ENCODE data around the gene HARS1.
"Not testable (repeated sequence)": the region's sequence is repeated elsewhere in the genome, so short reads cannot be mapped to it uniquely, and the experiment has no call there.

The HARS1 gene

GRCh38 chr5:140690941-140691924, at the start of gene HARS1, which contains the start of gene HARS2:
Gene HARS1, minus strand, starts transcription at chr5:140691370. Its CDS starts 66 bp downstream, at chr5:140691304.
Gene HARS2, plus strand, starts transcription at chr5:140691455. Its CDS starts 194 bp downstream, at chr5:140691649.
- peak; percentile 87 for DNase-seq

DNA sequence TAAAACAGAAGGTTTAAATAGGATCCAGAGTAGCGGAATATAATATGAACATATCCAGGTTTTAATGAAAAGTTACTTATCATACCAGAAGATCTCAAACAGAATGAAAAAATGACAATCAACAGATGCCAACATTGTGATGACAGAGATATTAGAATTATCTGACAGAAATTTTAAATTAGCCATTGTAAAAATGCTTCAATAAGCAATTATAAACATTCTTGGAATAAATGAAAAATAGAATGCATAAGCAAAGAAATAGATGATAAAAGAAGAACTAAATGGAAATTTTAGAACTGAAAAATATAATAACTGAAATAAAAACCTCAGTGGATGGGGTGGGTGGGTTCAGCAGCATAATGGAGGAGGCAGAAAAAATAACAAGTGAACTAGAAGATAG, 46.3 kb upstream of the HARS1 start:
- no peak for DNase-seq

DNA sequence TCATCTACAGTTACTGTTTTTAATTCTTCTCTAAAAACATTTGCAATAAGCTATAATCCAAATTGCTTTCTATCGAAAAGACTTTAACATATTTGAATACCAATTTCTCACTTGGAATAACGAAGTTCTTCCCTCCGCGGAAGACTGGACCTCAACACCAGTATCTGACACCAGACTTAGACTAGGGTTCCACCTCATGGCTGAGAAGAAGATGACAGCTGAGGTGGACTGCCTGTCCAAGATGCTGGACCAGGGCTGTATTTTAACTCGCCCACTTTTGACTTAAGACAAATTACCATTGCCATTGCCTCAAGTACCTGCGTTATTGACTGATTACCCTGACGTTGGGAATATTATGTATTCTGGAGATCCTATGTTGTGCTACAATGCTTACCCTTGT, 43.2 kb upstream of the HARS1 start:
- peak; percentile 15 for DNase-seq

- no peak for DNase-seq
These were observed 41.9 kb upstream of the HARS1 start for GRCh38 chr5:140733098-140733497.

GRCh38 chr5:140725799-140726471, 34.8 kb upstream of the HARS1 start:
- DNase-seq = peak; percentile 78

- not testable (repeated sequence) for DNase-seq
These were observed 30.2 kb upstream of the HARS1 start for GRCh38 chr5:140721395-140721794.

DNA sequence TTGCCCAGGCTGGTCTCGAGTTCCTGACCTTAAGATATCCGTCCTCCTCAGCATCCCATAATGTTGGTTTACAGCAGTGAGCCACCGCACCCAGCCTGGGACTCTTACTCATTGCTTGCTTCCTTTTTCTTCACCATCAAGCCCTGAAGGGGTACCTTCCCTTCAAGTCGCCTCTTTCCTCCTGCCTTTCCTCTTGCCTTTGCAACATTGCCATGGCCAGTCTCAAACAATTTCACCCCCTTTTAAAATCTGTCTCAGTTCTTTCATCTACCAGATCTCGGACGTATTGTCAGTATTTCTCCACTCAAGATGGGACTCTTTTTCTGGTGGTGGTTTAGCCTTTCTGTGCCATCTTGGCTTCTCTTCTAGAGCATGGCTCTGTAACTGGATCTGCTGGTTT, 29.6 kb upstream of the HARS1 start:
- not testable (repeated sequence) for DNase-seq

- DNase-seq = no peak
These were observed 27.1 kb upstream of the HARS1 start for GRCh38 chr5:140718266-140718592.

GRCh38 chr5:140716238-140716637, 25.1 kb upstream of the HARS1 start:
- DNase-seq = not testable (repeated sequence)

DNA sequence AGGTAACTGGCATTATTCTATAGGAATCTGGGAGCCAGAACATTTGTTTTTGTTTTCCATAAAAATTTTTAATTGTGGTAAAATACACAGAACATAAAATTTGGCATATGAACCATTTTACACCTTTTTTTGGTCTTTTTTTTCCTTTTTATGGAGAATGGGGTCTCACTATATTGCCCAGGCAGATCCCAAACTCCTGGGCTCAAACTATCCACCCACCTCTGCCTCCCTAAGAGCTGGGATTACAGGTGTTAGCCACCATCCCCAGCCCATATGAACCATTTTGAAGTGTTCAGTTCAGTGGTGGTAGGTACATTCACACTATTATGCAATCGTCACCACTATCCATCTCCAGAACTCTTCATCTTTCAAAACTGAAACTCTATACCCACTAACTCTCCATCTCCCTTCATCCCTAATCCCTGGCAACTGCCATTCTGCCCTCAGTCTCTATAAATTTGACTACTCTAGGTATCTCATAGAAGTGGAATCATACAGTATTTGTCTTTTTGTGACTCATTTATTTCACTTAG, 22.5 kb upstream of the HARS1 start:
- no peak for DNase-seq

DNA sequence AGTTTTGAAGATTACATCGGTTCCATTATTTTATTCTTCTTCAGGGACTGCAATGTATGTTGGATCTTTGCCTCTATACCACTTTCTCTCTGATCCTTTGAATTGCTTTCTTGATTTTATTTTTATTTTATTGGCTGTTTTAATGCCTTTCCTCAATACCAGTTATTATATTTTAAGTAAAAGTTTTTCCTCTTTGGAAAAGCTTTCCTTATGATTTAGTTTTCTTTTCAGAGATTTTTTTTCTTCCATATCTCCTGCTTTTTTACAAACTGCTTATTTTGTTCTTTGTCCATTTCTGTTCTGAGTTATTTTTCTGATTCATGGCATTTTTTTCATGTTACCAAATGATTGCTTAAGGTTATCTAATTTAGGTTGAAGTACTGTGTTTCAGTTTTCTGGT, 20.6 kb upstream of the HARS1 start:
- DNase-seq = no peak

GRCh38 chr5:140710899-140711552, 19.9 kb upstream of the HARS1 start:
- peak; percentile 95 for DNase-seq

DNA sequence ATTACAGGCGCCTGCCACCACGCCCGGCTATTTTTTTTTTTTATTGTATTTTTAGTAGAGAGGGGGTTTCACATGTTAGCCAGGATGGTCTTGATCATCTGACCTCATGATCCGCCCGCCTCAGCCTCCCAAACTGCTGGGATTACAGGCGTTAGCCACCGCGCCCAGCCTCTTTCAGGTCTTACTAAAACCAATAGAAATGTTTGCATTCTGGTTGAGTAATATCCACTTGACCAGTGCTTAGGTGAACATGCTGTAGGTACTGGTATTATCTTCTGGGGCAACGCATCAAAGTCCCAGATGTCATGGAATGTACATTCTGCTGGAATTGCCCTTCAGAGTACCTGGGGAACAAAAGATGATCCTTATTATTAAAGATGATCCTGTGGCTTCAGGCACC, 17.6 kb upstream of the HARS1 start:
- DNase-seq = not testable (repeated sequence)

DNA sequence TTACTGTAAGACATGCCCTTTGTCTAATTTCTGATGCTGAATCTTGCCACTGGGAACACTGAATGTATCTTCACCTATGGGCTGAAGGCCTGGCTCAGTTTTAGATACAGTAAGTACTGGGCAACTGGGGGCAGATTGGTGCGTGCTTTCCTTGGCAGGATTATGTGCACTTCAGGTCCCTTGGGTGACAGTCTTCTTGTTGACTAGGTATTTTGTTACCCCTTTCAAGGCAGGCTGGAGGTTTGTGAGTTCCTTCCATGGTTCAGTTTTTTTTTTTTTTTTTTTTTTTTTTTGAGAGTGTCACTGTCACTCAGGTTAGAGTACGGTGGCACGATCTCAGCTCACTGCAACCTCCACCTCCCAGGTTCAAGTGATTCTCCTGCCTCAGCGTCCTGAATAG, 16.6 kb upstream of the HARS1 start:
- no peak for DNase-seq

DNA sequence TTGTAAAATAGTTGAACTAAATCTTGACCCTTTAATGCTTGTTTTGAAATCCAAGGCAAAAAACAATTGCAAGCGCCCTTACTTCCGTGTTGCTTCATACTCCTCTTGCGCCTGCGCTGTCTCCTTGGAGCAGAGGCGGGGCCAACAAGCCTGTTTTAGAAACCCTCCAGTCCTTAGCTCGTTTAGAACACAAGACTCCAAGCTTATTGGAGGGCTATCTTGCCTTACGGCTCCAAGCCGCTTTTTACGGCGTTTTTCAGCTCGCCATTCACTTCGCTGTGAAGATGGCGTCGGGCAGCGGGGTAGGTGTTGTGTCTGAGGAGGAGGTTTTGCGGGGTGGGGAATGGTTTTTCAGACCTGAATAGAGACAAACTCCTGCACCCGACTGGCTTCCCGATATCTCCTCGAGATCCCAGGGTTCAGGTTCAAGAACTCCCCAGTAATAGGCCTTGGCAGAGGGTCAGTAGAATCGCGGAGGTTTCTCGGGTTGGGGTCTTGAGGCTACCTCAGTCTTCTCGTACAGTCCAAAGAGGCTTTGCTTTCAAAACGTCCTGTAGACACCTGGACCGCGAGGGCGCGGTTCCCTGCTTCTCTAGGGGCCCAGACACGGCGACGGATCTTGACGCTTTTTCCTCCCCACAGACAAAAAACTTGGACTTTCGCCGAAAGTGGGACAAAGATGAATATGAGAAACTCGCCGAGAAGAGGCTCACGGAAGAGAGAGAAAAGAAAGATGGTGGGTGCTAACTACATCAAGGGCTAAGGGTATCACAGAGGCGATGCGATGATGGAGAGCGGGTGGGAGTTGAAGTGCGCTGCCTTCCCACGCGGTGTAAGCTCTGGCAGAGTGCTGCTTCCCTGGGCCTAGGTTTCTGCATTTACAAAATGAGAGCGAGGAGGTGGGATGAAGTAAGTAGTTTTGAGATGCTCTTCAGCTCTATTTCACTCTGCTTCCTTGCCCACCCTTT, 9.3 kb upstream of the HARS1 start, which contains the start of gene ZMAT2:
Gene ZMAT2 (plus strand): TSS at position 271 of the 968 bp plus-strand sequence. CDS start 14 bp downstream, at position 285.
- peak; percentile 96 for DNase-seq

DNA sequence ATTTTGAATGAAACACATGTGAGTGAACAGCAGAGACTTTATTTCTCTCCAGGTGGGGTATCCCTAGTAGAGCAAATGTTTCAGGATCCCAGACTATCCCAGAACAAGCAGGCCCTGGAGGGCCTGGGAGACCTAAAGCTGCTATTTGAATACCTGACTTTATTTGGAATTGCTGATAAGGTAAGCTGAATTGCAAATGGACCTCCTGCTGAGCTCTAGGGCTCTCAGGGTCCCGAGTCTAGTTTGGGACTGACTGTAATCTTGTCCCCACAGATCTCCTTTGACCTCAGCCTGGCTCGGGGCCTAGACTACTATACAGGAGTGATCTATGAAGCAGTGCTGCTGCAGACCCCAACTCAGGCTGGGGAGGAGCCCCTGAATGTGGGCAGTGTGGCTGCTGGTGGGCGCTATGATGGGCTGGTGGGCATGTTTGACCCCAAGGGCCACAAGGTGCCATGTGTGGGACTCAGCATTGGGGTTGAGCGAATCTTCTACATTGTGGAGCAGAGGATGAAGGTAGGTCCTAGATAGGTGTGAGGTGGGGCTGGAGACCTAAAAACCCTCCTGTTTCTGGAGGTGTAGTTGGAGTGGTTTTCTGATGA, 5.8 kb upstream of the HARS1 start:
- no peak for DNase-seq

DNA sequence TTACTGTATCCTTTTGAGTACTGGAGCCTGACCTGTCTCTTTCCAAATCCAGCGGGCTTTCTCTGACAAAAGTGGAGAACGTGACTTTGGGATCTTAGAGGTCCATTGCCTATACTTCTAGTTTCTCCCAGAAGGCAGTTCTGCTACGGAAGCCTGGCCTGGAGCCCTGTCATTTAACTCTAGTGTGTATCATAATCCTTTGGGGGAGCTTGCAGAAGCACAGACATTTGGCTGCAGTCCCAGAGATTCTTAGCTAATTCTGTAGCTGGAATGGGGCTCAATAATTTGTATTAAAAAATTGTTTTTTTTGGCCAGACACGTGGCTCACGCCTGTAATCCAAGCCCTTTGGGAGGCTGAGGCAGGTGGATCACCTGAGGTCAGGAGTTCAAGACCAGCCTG, 3.1 kb upstream of the HARS1 start:
- no peak for DNase-seq

- DNase-seq = no peak
These were observed 716 bp downstream of the HARS1 start for GRCh38 chr5:140690376-140690932.

- DNase-seq = no peak
These were observed 12.2 kb downstream of the HARS1 start for GRCh38 chr5:140678993-140679392.

DNA sequence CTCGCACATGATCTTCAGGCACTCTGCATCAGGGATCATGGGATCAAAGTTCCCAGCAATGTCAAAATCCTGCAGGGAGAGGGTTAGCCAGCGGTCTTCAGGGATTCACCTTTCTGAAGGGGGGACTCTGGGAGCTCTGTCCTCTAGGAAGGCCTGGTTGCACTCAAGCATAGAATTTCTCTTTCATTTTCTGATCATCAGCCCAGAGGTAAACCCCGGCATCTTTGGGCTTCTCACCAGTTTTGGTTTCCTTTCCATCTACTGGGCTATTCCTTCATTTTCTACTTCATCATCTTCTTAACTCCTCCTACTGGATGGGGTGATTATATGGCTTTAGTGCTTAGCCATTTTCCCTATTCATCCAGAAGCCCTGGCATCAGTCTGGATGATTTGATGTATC, 13.2 kb downstream of the HARS1 start:
- no peak for DNase-seq

DNA sequence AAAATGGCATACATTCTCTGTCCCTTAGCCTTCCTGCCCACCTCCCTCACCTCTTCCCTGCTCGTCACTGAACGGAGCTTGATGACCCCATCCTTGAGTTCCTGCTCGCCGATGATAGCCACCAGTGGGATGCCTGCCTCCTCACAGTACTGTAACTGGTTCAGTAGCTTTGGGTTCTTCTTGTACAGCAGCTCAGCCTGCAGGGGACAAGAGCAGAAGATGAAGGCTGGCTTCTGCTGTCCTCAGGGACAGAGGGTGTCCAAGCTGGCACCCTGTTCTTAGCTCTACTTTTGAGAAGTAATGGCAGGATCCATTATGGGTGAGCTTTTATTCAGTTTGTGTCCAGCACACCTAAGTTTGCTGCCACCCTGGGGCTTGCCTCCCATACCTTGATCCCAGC, 16.5 kb downstream of the HARS1 start:
- no peak for DNase-seq
